Measurements from ENCODE around the gene SDK2.

SDK2 gene, protein sequence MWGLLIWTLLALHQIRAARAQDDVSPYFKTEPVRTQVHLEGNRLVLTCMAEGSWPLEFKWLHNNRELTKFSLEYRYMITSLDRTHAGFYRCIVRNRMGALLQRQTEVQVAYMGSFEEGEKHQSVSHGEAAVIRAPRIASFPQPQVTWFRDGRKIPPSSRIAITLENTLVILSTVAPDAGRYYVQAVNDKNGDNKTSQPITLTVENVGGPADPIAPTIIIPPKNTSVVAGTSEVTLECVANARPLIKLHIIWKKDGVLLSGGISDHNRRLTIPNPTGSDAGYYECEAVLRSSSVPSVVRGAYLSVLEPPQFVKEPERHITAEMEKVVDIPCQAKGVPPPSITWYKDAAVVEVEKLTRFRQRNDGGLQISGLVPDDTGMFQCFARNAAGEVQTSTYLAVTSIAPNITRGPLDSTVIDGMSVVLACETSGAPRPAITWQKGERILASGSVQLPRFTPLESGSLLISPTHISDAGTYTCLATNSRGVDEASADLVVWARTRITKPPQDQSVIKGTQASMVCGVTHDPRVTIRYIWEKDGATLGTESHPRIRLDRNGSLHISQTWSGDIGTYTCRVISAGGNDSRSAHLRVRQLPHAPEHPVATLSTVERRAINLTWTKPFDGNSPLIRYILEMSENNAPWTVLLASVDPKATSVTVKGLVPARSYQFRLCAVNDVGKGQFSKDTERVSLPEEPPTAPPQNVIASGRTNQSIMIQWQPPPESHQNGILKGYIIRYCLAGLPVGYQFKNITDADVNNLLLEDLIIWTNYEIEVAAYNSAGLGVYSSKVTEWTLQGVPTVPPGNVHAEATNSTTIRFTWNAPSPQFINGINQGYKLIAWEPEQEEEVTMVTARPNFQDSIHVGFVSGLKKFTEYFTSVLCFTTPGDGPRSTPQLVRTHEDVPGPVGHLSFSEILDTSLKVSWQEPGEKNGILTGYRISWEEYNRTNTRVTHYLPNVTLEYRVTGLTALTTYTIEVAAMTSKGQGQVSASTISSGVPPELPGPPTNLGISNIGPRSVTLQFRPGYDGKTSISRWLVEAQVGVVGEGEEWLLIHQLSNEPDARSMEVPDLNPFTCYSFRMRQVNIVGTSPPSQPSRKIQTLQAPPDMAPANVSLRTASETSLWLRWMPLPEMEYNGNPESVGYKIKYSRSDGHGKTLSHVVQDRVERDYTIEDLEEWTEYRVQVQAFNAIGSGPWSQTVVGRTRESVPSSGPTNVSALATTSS (N-terminal part only)

DNA sequence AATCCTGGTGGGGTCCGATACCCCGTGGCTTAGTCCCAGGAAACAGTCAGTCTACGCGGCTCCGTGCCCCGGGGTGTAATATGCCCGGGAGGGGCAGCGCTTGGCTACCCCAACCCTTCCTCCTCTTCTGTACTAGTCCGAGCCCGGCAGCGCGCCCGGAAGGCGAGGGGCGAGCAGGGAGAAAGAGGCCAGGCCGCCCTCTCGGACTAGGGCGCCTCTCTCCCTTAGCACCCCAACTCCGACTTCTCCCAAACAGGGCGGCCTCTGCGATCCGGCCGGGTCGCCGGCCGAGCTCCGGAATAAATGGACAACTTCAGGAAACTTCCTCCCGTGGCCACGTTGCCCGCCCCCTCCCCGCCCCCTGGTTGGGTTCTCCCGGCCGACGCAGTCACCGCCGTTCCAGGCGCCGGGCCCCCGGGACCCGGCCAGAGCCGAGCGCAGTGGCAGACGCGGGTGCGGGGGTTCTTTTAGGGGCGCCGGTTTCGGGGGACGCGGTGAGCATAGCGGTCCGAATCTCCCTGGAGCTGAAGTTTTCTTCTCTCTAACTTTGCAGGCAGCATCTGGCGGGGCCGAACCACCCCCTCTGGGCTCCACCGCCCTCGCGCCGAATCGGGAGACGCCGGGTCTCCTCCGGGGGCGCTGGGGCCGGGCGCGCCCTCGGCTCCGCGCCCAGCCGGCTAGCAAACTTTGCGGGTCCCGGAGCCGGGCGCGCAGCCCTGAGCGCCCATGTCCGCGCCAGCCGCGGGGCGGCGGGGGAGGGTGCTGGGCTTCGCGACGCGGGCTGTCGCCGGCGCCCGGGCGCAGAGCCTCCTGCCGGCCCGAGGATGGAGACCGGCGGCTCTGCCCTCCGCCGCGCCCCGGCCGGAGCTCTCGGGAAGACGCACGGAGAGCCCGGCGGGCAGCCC, at the start of gene SDK2:
TSS of gene SDK2 (minus strand) at position 301 of the 905 bp plus-strand sequence. CDS start 357 bp downstream, outside the sequence.
- DNase-seq, result no peak

DNA sequence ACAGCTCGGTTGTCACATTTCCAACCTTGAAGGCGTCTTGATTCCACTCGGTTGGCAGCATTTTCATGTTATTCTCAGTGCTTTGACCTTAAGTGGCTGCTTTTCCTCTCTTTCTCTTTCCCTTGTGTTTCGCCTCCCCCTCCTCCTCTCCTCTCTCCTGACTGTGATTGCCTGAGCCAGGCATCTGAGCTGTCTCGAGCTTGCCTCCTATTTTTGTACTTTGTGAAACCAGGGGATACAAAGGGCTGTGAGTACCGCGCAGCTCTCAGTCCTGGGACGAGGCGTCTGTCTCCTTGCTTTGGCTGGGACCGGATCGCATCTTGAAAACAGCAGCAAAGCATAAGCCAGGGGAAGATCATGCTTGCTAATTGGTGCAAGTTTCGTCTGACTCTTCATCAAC, 48.8 kb upstream of the SDK2 start:
- no peak for DNase-seq

DNA sequence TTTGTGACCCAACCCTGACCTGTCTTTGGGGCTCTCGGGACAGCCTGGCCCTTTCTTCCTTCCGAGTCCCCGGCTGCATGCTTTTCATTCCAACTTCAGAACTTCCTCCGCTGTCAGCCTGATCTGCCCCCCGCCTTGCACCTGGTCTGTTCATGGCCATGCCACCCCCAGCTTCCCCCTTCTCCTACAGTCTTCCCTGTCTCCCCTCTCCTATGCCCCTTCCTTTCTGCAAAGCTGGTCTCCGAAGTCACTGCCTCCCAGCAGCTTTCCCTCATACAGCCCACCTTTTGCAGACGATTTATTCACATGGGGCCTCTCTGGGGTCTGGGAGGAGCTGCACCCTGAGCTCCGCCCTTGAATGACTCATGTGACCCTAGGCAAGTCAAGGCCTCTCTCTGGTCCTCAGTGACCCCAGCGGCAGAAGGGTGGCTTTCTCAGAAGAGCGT, 47.1 kb upstream of the SDK2 start:
- DNase-seq, result no peak

DNA sequence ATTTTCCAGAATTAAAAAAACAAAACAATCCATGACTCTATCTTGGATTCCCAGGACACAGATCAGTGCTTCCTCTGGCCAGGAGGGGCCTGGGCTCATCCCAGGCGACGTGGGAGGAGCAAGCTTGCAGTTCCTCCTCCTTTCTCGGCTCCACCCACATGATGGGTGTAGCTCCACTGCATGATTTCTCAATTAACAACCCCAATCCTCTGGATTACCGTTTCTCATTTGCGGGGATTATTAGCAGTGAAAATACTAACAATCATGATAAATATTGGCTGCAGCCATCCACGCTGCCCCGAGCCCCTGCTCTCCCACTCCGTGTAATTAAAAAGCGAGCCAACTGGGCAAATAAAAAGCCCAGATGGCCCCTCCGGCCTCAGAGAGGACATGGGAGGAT, 46.4 kb upstream of the SDK2 start:
- DNase-seq, result no peak

DNA sequence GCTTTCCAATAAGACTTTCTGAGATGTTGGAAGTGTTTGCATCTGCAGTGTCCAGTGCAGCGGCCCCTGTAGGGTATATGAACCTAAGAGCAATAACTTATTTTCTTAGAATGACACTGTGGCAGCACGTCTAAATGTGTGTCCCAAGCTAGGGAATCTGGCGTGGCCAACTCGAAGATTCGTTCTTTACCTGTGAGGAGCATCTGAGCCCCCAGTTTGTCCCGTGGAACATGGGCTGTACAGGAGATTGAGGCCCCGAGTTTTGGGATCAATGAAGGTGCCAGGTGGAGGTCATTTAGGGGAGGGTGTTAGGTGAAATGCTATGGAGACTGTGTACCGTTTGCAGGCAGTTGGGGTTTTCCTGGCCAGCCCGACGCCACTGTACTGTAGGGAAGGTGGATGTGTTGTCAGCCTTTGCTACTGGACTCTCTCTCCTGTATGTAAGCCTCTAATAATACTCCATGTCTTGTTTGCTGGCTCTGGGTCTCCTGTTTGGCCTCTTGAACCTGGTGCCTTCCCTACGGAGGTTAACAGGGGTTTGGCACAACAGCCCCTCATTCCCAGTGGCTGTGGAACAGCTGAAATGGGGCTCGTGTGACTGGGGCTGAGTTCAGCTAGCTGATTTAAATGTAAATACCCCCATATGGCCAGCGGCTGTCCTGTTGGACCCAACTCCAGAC, 45.5 kb upstream of the SDK2 start:
- DNase-seq, result no peak

DNA sequence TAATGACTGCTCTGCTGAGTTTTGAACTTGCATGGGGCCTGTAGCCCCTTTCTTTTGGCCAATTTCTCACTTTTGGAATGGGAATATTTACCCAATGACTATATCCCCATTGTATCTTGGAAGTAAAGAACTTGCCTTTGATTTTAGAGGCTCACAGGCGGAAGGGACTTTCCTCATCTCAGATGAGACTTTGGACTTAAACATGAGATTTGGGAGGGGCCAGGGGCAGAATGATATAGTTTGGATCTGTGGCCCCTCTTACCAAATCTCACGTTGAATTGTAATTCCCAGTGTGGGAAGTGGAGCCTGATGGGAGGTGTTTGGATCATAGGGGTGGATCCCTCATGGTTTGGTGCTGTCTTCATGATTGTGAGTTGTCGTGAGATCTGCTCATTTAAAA, 42.7 kb upstream of the SDK2 start:
- no peak for DNase-seq

DNA sequence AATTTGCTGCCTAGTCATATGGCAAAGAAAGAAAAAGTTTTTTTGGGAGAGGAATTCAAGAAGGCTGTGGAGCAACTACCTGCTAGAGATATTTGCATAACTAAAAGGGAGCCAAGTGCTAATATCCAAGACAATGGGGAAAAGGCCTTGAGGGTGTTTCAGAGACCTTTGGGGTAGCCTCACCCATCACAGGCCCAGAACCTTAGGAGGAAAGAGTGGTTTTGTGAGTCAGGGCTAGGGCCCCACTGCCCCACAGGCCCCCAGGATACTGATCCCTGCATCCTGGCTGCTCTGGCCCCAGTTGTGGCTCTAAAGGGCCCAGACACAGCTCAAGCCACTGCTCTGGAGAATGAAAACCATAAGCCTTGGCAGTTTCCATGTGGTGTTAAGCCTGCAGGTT, 41.9 kb upstream of the SDK2 start:
- no peak for DNase-seq

DNA sequence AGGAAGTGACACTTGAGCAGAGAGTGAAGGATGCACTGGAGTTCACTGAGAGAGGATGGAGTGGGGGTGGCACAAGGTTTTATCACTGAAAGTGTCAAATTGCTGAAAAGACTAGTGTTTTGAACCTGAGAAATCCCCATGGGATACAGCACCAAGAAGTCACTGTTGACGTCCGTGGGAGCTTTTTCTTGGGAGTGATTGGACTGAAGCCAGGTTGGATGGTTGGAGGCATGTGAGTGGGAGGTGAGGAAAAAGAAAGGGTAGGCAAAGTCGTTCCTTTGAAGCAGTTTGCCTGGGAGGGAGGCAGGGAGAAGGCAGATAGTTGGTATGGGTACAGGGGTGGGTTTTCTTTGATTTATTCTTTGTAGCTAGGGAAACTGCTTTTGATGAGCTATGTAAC, 39.9 kb upstream of the SDK2 start:
- DNase-seq, result no peak

DNA sequence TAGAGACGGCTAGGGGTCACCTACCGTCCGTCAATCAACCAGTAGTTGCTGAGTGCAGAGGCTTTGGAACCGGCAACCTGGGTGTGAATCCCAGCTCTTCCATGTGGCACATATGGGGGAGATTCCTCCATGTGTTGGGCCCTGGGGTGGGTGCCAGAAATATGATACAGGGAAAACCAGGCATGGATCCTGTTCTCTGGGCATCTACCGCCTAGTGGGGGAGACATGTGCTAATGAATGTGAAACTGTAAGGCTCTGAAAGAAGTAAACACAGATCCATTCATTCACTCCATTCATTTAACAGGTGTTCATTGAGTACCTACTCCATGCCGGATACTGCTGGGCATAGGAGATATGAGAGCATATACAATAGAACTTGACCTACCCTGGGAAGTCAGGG, 39.5 kb upstream of the SDK2 start:
- DNase-seq, result no peak

DNA sequence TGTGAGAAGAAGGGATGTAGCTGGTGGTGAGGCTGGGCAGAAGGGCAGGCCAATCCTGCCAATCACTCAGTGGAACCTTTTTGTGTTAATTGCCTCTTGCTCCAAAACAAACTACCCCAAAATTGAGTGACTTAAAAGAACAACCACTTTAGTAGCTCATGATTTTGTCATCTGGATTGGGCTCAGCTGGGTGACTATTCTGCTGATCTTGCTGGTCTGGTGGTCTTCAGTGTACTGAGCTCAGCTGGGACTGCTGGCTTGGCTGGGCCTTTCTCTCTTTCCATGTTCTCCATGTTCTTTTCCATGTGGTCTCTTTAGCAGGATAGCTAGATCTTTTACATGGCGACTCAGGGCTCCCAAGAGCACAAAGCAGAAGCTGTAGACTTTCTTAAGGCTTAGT, 37.7 kb upstream of the SDK2 start:
- no peak for DNase-seq

DNA sequence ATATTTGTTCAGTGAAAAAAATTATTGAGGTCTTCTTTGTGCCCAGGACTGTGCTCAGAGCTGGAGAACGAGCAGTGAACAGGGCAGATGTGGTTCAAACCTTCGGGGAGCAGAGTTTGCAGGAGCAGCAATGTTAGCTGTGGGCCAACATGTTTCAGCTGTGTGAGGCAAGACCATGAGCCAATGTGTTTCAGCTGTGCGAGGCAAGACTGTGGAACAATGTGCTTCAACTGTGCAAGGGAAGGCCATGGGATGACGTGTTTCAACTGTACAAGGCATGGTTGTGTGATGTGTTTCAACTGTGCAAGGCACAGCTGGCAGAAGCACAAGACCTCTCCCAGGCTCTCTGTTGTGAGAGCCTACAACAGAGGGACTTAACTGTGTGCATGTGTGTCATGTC, 35.2 kb upstream of the SDK2 start:
- no peak for DNase-seq

DNA sequence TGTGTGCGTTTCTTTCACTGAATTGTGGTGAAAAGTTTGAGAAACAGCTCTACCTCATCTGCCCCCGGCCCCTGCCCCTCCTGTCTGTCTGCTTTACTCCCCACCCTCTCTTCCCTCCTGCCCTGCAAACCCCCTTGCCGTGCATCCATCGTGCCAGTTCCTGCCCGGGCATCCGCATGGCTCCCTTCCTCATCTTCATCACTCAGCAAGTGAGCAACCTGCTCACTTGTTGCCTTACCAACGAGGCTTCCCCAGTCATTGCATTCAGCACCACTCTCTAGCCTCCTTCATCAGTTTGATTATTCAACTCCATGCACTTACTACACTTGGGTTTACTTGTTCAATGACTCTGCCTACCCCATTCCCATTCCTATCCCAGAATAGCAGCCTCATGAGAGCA, 34.8 kb upstream of the SDK2 start:
- DNase-seq, result no peak

DNA sequence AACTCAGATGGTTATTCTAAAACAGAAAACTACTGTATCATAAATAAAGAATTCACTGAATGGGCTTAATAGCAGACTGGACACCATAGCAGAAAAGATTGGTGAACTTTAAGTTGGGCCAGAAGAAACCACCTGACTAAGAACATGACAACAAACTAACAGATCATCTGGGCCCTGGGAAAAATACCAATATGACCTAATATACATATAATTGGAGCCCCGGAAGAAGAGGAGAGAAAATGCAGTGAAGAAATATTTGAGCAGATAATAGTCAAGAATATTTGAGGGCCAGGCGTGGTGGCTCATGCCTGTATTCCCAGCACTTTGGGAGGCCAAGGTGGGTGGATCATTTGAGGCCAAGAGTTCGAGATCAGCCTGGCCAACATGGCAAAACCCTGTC, 25.5 kb upstream of the SDK2 start:
- DNase-seq, result no peak

DNA sequence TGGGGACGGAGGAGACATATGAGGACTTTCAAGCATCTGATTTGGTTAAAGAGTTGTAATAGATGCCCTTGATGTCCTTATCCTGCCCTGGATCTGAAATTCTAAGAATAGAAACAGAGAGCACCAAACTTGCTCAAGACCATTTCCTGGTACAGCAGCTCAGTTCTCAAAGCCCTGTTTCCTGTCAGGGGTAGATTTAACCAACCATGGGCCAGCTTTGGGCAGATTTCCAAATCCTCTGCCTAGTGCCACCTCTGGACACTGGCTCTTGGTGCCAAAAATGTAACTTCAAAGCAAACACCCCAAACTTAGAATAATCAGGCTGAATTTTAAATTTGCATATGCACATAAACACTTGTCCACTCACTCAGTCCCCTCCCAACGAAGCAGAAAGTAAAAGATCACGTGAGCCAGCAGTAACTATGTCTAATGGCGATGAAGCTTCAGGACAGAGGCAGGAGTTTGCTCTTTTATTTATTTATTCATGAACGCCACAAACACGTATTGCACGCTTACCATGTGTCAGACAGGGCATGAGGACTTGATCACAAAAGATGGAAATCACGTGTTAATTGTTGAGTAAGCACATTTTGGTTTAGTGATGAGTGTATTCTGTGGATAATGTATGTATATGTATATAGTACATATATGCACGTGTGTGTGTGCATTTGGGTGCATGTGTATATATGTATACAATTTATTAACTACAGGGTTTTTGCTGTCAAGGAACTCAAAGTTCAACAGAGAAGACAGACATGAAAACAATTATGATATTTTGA, 23.1 kb upstream of the SDK2 start:
- DNase-seq, result no peak

DNA sequence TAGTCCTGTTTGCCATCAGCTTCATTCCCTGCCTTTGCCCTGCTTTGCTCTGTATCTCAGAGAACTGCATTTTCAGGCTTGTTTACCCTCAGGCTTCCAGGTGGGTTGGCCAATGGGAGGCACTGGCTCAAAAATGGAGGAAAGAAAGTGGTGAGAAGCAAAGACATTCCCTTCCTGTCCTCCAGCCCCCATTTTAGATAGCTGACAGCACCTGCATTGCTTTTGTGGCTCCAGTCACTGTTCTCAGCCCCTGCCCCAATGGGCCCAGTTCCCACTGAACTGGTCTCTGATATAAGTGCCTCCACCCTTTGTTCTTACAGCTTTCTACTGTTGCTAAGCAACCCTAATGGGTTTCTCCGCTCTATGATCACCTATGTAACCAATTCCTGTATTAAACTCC, 19.4 kb upstream of the SDK2 start:
- no peak for DNase-seq

DNA sequence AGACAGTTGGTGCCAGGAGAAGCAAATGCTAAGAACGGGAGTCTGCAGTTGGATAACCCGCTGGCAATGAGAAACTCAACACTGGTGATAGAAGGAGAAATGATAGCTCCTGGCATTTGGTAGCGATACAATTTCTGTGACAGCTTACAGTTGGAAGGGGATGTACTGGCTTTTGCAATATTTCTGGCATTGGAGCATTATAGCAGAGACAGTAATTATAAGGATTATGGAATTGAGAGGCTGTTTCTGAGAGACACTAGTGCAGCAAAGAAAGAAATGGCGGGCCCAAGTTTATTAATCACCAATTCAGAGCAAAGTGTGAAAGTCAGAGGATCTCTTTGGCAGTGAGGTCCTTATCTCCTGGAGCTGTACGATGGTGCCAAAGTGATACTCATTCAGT, 16.1 kb upstream of the SDK2 start:
- no peak for DNase-seq

DNA sequence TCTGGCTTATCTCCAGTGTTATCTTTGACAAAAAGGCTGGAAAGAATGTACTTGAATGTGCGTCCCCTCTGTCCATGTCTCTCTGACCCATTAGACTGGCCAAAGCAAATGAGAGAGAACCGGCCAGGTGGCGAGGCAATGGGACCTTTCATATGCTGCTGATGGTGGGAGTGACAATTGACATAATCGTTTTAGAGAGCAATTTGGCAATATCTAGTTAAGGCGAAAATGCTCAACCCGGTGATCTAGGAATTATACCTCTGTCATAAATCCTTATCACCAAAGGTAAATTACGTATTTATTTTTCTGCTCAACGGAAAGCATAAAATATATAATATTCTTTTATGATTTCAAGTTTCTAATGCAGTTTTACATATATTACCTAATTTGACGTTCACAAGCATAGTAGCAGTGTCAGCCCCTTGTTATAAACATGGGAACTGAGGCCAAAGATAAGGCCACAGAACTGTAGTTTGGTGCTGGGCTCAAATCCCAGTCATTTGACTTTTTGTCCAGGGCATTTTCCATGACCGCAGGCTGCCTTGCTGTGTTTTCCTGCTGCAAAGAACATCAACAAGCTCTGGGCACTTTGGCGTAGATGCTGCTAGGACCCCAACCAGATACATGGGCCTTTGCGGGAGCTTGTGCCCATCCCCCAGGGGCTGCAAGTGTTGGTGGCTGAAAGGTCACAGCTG, 14.7 kb upstream of the SDK2 start:
- no peak for DNase-seq

DNA sequence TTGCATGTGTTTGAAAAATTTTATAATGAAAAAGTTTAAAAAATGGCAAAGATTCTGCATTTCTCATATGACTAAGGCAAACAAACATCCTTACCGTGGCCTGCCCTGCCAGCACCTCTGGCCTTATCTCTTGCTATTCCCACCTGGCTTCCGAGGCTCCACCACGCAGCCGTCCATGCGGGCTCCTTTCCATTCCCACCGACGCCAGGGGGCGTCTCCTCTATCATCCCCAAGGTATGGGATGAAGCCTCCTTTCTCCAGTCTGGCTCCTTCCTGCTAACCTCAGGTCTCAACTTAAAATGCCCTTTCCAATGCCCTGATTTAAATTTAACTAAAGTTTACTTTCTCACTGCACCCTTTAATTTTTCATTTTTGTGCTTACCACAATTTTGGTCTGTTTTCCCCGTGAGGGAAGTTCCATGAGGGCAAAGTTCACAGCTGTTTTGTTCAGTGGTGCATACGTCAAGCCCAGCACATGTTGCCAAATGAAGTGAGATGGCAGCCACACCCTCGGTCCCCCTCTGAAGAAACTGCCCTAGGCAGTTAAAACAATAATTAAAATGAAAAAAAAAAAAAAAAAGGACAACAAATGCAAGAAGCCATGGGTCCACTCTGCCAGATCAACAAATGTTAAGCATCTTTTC, 13.3 kb upstream of the SDK2 start:
- no peak for DNase-seq

DNA sequence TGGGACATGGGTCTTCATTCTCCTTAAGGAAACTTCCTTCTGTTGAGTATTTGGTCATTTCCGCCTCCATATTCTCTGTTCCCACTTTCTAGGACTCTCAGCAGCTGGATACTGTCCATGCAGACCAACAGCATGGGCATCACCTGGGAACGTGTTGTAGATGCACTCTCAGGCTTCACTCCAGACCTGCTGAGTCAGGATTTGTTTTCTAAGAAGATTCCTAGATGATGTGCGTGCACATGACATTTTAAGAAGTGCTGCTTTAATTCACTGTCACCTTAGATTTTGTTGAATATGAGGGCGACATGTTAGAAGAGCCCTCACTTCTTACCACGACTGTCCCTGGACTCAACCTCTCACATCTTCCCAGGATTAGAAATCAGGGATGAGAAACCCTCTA, 10.0 kb upstream of the SDK2 start:
- DNase-seq, result no peak

DNA sequence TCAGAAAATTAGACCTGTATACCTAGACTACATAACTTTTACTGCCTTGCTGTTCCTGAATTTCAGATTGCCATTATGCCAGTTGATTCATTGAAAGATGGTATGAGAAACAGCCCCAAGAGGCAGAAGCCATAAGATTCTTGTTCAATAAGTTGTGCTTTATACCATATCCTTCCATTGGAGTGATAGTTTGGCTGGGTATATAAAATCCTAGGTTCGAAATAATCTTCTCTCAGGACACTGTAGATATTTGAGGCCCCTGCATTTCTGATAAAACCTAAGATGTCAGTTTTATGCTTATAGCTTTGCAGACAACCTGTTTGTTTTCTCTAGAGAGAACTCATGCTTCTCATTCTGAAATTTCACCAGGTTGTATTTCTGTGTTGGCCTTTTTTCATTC, 9.6 kb upstream of the SDK2 start:
- no peak for DNase-seq
